Measurements from ENCODE around the gene MPHOSPH9.
"Not testable (repeated sequence)": the region's sequence is repeated elsewhere in the genome, so short reads cannot be mapped to it uniquely, and the experiment has no call there.

The MPHOSPH9 gene

GRCh38 chr12:123253641-123254459 lies 20.9 kb upstream of the MPHOSPH9 start:
- no peak for DNase-seq

GRCh38 chr12:123252365-123252764 lies 19.4 kb upstream of the MPHOSPH9 start:
- DNase-seq: not testable (repeated sequence)

GRCh38 chr12:123251403-123252076 lies 18.6 kb upstream of the MPHOSPH9 start:
- DNase-seq: no peak

GRCh38 chr12:123250471-123251383 lies 17.8 kb upstream of the MPHOSPH9 start:
- no peak for DNase-seq

- not testable (repeated sequence) for DNase-seq
Measured at GRCh38 chr12:123248996-123249741, 16.2 kb upstream of the MPHOSPH9 start.

- DNase-seq: not testable (repeated sequence)
Measured at GRCh38 chr12:123248129-123248528, 15.2 kb upstream of the MPHOSPH9 start.

GRCh38 chr12:123245678-123246077 lies 12.7 kb upstream of the MPHOSPH9 start:
- DNase-seq: no peak

GRCh38 chr12:123243671-123244262 lies 10.8 kb upstream of the MPHOSPH9 start:
- DNase-seq: no peak

GRCh38 chr12:123242116-123242904 lies 9.4 kb upstream of the MPHOSPH9 start:
- no peak for DNase-seq

- no peak for DNase-seq
Measured at GRCh38 chr12:123238961-123239360, 6.0 kb upstream of the MPHOSPH9 start.

GRCh38 chr12:123238330-123238682 lies 5.4 kb upstream of the MPHOSPH9 start:
- DNase-seq: no peak

GRCh38 chr12:123237646-123238329 lies 4.8 kb upstream of the MPHOSPH9 start:
- DNase-seq: peak; percentile 77

GRCh38 chr12:123233505-123234308 lies 766 bp upstream of the MPHOSPH9 start:
- no peak for DNase-seq

- DNase-seq: no peak
Measured at GRCh38 chr12:123232472-123232806, 502 bp downstream of the MPHOSPH9 start.

GRCh38 chr12:123231931-123232330 lies 1.0 kb downstream of the MPHOSPH9 start:
- DNase-seq: no peak

- DNase-seq: no peak
Measured at GRCh38 chr12:123229051-123229450, 3.9 kb downstream of the MPHOSPH9 start.

GRCh38 chr12:123227581-123228258 lies 5.2 kb downstream of the MPHOSPH9 start:
- DNase-seq: no peak

GRCh38 chr12:123225443-123225842 lies 7.5 kb downstream of the MPHOSPH9 start:
- no peak for DNase-seq

GRCh38 chr12:123223241-123223668 lies 9.7 kb downstream of the MPHOSPH9 start:
- DNase-seq: peak; percentile 66

Measured in CD4-positive, alpha-beta T cell treated with Interleukin-12 subunit alpha and Interleukin-12 subunit beta, for 1 hour (primary cell).